HG03342 (cell line): Measurements from ENCODE around the gene NES.

Experiments used
- ATAC-seq: cut with Tn5 transposase; IDR thresholded peaks from one replicate; pipeline ENCODE4 v1.9.1; 2021; ENCODE audit warnings: mild to moderate bottlenecking, moderate library complexity; ENCODE audit not compliant: unreplicated experiment

NES gene

GRCh38 chr1:156681196-156681960 is 4.2 kb upstream of the NES start:
- no peak for ATAC-seq

GRCh38 chr1:156680056-156680455 is 2.8 kb upstream of the NES start:
- no peak for ATAC-seq

- ATAC-seq = no peak
These were observed 699 bp upstream of the NES start for GRCh38 chr1:156677616-156678596.

GRCh38 chr1:156676114-156676819 is 940 bp downstream of the NES start:
- no peak for ATAC-seq

GRCh38 chr1:156675210-156676113 is 1.7 kb downstream of the NES start:
- ATAC-seq = no peak

GRCh38 chr1:156673387-156674121 is 3.7 kb downstream of the NES start:
- no peak for ATAC-seq

GRCh38 chr1:156671804-156672203 is 5.4 kb downstream of the NES start:
- no peak for ATAC-seq

- ATAC-seq = no peak
These were observed 6.4 kb downstream of the NES start for GRCh38 chr1:156670791-156671190.

GRCh38 chr1:156670359-156670758 is 6.8 kb downstream of the NES start:
- no peak for ATAC-seq

- no peak for ATAC-seq
These were observed 7.4 kb downstream of the NES start for GRCh38 chr1:156669794-156670193.

GRCh38 chr1:156668801-156669637 is 8.2 kb downstream of the NES start:
- ATAC-seq = no peak

GRCh38 chr1:156667968-156668709 is 9.1 kb downstream of the NES start:
- ATAC-seq = no peak

- no peak for ATAC-seq
These were observed 9.6 kb downstream of the NES start for GRCh38 chr1:156667610-156667967.

- ATAC-seq = no peak
These were observed 10.2 kb downstream of the NES start for GRCh38 chr1:156666862-156667609.

GRCh38 chr1:156665539-156665938 is 11.7 kb downstream of the NES start:
- no peak for ATAC-seq

- no peak for ATAC-seq
These were observed 12.3 kb downstream of the NES start for GRCh38 chr1:156664767-156665411.
